GM20000 (cell line): ENCODE results near the gene KIF5A.

Experiments
- DNase-seq: peaks from one replicate; pipeline ENCODE4 v3.0.0; 2012; ENCODE audit warnings: low spot score
- CTCF ChIP-seq: IDR thresholded peaks from 2 replicates; pipeline ENCODE4 v1.5.1; 2012; ENCODE audit warnings: mild to moderate bottlenecking, control low read depth; ENCODE audit errors: extremely low read depth, missing control alignments

Gene KIF5A

GRCh38 chr12:57545809-57546437, 3.9 kb upstream of the KIF5A start:
- no peak for DNase-seq

GRCh38 chr12:57546438-57547287, 3.2 kb upstream of the KIF5A start, which contains the start of gene DCTN2:
DCTN2 (minus strand) TSS chr12:57547192; CDS start chr12:57547063, 129 bp downstream.
- peak; percentile 99 for DNase-seq
- no peak for TF ChIP-seq CTCF

More at GRCh38 chr12:57545809-57546437, 3.9 kb upstream of the KIF5A start:
- no peak for TF ChIP-seq CTCF

- no peak for TF ChIP-seq CTCF
- DNase-seq: no peak
Measured at GRCh38 chr12:57547288-57548012, 2.4 kb upstream of the KIF5A start.

GRCh38 chr12:57548013-57548315, 1.9 kb upstream of the KIF5A start:
- DNase-seq: no peak
- TF ChIP-seq CTCF: no peak

- DNase-seq: peak; percentile 42
- no peak for TF ChIP-seq CTCF
Measured at GRCh38 chr12:57548488-57548887, 1.4 kb upstream of the KIF5A start.

- no peak for TF ChIP-seq CTCF
- peak; percentile 35 for DNase-seq
Measured at GRCh38 chr12:57549203-57549908, 488 bp upstream of the KIF5A start.
